ENCODE results near the gene COL21A1.
"Not testable (repeated sequence)": the region's sequence is repeated elsewhere in the genome, so short reads cannot be mapped to it uniquely, and the experiment has no call there.

COL21A1 gene

GRCh38 chr6:56246881-56247653 is at the start of gene COL21A1:
TSS of gene COL21A1 (minus strand) at chr6:56247580. CDS start at chr6:56182618, 64,962 bp downstream.
- DNase-seq, result no peak

DNA sequence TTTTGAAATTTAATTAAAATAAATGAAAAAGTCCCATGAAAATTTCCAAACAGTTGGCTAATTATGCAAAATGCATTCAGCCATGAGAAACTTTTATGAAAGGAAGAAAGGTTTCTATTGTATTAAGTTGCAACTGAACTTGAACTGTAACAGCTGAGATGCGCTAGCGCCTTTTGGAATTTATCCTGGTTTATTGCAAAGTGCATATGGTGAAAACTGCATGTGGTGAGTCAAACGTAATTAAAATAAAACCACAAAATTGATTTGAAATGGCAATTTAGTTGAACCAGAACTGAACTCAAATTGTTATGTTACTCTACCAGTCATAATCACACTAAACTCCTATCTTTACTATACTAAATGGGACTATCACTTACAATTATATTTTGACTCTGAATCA is 46.4 kb upstream of the COL21A1 start:
- no peak for DNase-seq

DNA sequence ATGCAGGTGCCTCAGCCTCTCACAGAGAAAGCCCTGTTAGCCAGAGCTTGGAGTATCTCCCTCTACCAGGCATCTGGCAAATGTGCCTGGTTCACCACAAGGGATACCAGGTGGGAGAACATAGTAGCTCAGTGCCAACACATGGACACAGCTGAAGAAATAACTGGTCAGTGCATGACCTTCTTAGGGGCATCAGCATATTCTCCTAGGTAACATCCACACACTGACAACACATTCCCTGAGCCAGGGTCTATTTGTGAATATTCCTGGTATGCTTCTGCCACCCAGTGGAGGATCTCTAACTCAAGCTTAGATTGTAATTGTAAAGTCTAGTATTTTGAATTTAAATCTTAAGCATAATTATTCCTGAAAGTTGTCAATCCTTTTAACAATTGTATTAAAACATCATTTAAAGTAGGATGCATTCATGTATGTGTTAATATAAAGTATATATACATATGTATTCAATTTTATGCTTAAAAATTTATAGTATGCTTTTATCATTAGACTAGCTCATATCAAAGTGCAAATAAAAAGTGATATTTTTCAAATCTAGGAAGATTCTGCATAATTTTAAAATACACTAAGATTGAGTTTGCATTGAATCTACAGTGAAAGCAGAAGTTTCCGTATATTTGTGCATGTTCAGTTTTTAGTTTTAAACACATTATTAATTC is 45.3 kb upstream of the COL21A1 start:
- peak; percentile 7 for DNase-seq

DNA sequence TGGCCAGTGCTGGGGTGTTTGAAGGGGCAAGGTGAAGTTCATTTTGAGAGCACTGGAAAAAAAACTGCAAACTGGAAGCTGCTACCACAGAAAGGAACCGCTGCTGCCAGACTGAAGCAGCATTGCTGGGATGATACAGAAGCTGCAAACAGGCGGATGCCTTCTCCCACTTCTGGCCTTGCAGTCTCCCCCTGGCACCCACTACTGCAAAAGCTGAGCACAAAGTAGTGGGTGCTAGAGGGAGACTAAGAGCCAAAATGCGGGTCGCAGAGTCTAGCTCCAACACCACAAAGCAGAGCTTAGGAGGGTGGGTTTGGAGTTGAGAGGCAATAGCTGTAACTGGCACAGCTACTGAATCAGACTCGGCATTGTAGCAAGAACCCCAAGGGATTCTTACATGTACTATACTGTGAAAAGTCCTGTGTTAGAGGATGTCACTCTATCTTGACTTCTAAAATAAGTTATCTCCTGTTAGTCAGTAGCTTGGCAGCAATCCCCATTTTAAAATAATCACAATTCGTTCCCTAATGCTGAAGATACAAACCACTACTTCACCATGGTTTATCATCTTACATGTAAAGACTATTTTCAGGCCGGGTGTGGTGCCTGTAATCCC is 44.0 kb upstream of the COL21A1 start:
- no peak for DNase-seq

DNA sequence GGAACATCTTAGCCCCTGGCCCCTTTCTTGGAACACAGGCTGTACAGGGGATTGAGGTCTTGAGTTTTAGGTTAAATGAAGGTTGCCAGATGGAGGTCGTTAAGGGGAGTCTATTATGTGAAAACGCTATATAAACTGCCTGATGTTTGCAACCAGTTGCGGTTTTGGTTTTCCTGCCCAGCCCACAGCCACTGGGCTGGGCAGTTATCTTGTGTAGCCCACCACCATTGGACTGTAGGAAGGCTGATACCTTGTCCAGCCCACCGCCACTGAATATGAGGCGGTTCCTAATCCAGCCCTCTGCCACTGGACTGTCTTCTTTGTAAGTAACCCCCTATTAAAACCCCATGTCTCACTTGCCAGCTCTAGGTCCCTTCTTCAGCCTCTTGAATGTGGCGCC is 42.3 kb upstream of the COL21A1 start:
- no peak for DNase-seq

GRCh38 chr6:56288347-56288746 is 41.0 kb upstream of the COL21A1 start:
- no peak for DNase-seq

DNA sequence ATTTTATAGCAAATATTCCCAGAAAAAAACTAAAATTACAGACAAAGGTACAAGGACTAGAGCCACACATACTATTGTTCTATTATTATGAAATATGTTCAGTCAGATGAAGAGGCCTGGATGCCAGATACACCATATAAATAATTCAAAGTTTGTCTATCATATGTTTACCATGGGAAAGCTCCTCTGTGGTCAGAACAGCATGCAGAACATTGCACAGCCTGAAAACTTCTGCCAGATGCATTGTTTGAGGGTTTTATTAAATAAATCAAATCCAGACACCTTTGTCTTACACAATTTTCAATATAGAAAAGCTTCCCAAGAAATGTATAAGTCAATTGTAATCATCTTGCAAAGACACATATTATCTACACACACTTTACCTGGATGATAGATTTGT is 35.0 kb upstream of the COL21A1 start:
- DNase-seq, result no peak

DNA sequence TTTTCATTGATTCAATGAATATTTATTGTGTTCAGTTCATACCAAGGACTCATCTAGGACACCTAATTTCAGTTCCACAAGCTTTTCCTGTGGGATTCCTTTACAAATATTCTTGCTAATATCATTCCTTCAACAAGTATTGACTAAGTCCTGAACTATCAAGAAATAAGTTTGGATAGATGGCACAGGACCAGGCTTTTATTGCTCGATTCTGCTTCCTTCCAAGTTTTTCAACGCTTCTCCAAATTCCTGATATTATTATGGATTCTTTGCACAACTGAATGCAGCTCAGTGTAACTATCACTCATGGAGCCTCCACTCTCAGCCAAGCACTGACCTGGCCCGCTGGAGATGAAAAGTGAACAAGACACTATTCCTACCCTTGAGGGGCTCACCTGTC is 32.7 kb upstream of the COL21A1 start:
- no peak for DNase-seq

- DNase-seq, result no peak
These were observed 32.1 kb upstream of the COL21A1 start for GRCh38 chr6:56279331-56280080.

DNA sequence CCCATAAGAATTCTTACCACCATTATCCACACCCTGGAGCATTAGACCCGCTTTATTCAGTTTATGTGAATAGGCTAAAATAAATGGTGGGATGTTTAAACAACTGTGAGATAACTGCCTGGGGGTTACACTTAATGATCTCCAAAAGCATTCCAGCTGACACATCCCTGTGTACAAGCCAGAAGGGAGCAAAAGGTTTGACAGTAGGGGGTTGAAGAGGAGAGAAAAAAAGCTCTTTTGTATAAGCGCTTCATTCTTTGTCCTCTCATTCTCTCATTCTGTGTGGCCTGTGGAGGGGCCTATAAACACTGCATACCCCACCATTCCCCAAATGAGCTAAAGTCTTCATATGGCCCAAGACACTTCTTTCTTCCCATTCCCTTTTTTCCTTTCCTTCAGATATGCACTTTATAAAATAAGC is 30.8 kb upstream of the COL21A1 start:
- DNase-seq, result peak; percentile 35

GRCh38 chr6:56270812-56271441 is 23.5 kb upstream of the COL21A1 start:
- DNase-seq, result no peak

DNA sequence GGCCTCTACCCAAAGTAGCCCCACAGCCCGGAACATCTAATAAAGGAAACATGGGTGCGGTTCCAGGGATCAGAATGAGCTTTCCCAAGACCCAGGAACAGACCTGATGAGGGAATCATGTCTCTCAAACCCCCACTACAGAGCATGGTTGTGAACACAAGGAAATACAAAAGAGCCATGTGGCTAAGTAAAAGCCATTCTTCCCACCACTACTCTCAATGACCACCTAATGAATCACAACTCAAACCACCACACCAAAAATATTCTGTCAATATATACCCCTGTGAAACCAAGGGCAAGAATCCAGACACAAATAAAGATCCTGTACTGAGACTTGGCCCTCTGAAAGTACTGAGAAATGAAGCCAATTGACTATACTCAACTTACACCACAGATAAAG is 20.9 kb upstream of the COL21A1 start:
- DNase-seq, result no peak

DNA sequence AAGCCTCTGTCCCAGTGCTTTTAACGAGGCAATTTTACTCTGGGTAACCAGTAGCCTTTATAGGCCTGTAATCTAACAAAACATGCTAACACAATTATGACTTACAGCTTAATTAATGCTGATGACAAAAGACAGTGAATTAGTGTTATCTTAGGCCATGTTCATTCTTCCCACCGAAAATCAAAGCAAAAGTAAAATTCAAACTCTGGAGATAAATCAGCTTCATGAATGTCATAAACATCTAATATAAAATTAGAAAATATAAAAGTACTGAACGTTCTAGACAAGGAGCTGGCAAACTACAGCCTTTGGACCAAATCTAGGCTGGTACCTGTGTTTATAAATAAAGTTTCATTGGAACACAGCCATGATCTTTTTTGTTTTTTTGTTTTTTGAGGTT is 18.6 kb upstream of the COL21A1 start:
- no peak for DNase-seq

DNA sequence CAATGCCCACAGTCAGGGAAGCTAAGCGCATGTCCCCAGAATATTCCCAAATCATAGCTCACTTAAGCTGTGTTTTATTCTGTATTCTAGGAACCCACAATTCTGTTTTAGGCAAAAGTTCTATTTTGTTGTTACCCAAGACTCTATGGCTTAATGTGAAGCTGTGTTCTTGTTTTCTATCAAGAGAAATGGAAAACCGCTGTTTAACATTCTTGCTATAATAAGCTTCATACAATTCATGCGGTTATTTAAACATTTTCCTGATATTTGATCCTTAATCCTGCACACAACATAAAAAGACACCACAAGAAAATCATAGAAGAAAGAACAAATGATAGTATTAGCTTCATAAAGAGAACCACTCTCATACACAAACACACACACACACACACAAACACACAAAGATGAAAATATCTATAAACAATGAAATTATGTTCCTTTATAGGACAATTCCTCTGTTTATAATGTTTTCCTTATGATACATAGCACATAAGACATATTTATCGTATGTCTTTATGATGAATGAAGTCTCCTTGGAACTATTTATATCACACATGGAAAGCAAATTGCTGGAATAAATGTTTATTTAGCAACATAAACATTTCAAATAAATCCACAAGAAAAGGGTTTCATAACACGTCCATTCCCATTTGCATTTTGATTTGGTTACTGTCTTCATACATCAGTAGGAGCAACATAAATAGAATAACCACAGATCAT is 16.4 kb upstream of the COL21A1 start:
- DNase-seq, result no peak

- DNase-seq, result not testable (repeated sequence)
These were observed 13.2 kb upstream of the COL21A1 start for GRCh38 chr6:56260593-56260992.

- no peak for DNase-seq
These were observed 12.1 kb upstream of the COL21A1 start for GRCh38 chr6:56259234-56260077.

GRCh38 chr6:56255349-56255748 is 8.0 kb upstream of the COL21A1 start:
- no peak for DNase-seq

DNA sequence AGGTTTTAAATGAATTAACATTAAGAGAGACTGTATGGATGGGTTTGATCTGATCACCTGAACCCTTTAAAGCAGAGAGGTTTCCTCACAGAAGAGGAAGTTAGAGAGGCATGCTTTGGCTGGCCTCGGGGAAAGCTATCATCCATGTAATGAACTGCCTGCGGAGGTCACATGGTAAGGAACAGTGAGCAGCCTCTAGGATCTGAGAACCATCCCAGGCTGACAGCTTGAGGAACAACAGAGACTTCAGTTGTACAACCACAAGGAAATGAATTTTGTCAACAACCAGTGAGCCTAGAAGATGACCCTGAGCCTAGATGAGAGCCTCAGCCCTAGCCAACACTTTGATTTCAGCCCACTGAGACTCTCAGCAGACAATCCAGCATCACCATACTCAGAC is 2.9 kb upstream of the COL21A1 start:
- DNase-seq, result no peak

DNA sequence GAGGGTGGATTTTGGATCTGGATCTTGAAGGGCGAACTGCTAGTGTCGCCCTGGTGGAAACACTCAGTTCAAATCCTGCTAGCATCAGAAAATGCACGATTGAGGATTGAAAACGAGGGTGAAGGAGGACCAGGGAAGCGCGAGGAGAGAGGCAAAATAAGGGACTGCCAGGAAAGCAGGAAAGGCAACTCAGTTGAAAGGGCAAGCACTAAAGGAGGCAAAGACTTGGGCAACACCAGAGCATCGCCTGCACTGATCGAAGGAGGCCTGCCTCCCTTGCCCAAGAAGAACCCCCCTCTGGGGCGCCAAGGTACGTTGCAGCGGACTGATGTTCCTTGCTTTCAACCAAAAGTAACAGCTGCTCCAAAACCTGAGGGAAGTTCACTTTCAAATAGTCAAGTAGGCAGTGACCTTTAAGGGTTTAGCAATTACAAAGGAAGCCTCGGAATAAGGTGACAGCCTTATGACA is 308 bp upstream of the COL21A1 start:
- DNase-seq, result no peak

- DNase-seq, result no peak
These were observed 869 bp downstream of the COL21A1 start for GRCh38 chr6:56246541-56246880.

- no peak for DNase-seq
These were observed 1.5 kb downstream of the COL21A1 start for GRCh38 chr6:56245903-56246351.

Measured in NCI-H2081 treated with DMSO at 0.1 percent for 48 hours (cell line).